IPS DF 6.9 (cell line): ENCODE measurements around the gene XRN2.
"Not testable (repeated sequence)": the region's sequence is repeated elsewhere in the genome, so short reads cannot be mapped to it uniquely, and the experiment has no call there.

Source experiments
- DNase-seq: peaks from one replicate; pipeline ENCODE4 v3.0.0-alpha.2; 2013; ENCODE audit warnings: low read depth, low spot score
- H3K27ac ChIP-seq: one replicate; pipeline ENCODE4 v1.5.1; 2013; ENCODE audit warnings: low read length, control low read depth
- H3K27me3 ChIP-seq: 2 replicates; pipeline ENCODE4 v1.6.1; 2013; ENCODE audit warnings: mild to moderate bottlenecking, low read length; ENCODE audit not compliant: control insufficient read depth, insufficient read depth
- H3K36me3 ChIP-seq: 2 replicates; pipeline ENCODE4 v1.6.1; 2013; ENCODE audit warnings: low read length; ENCODE audit not compliant: control insufficient read depth, insufficient read depth
- H3K4me1 ChIP-seq: 2 replicates; pipeline ENCODE4 v1.6.1; 2013; ENCODE audit warnings: low read length; ENCODE audit not compliant: control insufficient read depth, insufficient read depth
- H3K4me3 ChIP-seq: 2 replicates; pipeline ENCODE4 v1.5.1; 2013; ENCODE audit warnings: mild to moderate bottlenecking, low read length
- H3K9me3 ChIP-seq: 2 replicates; pipeline ENCODE4 v1.6.1; 2013; ENCODE audit warnings: low read length, inconsistent platforms; ENCODE audit not compliant: control insufficient read depth, insufficient read depth
- WGBS: extraction: QIAGEN DNeasy Blood & Tissue Kit; methylation state at CpG from one replicate; pipeline ENCODE4 v1.1.7; 2013; ENCODE audit warnings: mixed read lengths, missing lambda C conversion rate; ENCODE audit not compliant: insufficient read length, insufficient coverage; 5-methylcytosine and 5-hydroxymethylcytosine counted together

The XRN2 gene

GRCh38 chr20:21394551-21394950 is 91.4 kb downstream of the XRN2 start:
- Histone ChIP-seq H3K9me3 (no peaks in the 10 kb centered on the region), H3K4me3 (no peak overlapping the region), H3K27ac (no peak overlapping the region), H3K4me1 (peaks cover 1% of the 10 kb centered on the region; the same call in 1 of the 2 replicates), H3K36me3 (no peaks in the 10 kb centered on the region), H3K27me3 (peaks cover 48% of the 10 kb centered on the region)
- no CpG with 5 or more reads among the region's 3 CpGs for WGBS
- no peak for DNase-seq

GRCh38 chr20:21395051-21395665 is 92.0 kb downstream of the XRN2 start:
- DNase-seq = no peak
- Histone ChIP-seq H3K4me3 (no peak overlapping the region), H3K9me3 (no peaks in the 10 kb centered on the region), H3K36me3 (no peaks in the 10 kb centered on the region), H3K27me3 (peaks cover 48% of the 10 kb centered on the region), H3K4me1 (peaks cover 1% of the 10 kb centered on the region; the same call in 1 of the 2 replicates), H3K27ac (no peak overlapping the region)
- no CpG with 5 or more reads among the region's 6 CpGs for WGBS

GRCh38 chr20:21395666-21396598 is 92.8 kb downstream of the XRN2 start:
- H3K4me3 ChIP-seq = peak overlapping the region; percentile 35; the same call in 1 of the 2 replicates
- no peak for DNase-seq
- no peaks in the 10 kb centered on the region for H3K9me3 ChIP-seq
- peaks cover 50% of the 10 kb centered on the region for H3K27me3 ChIP-seq
- no CpG with 5 or more reads among the region's 103 CpGs for WGBS
- H3K36me3 ChIP-seq = no peaks in the 10 kb centered on the region
- H3K4me1 ChIP-seq = peaks cover 1% of the 10 kb centered on the region; the same call in 1 of the 2 replicates
- no peak overlapping the region for H3K27ac ChIP-seq

- no CpG with 5 or more reads among the region's 116 CpGs for WGBS
- Histone ChIP-seq H3K27me3 (peaks cover 49% of the 10 kb centered on the region), H3K27ac (no peak overlapping the region), H3K4me3 (peak overlapping the region; percentile 35; the same call in 1 of the 2 replicates), H3K36me3 (no peaks in the 10 kb centered on the region), H3K9me3 (no peaks in the 10 kb centered on the region), H3K4me1 (peaks cover 1% of the 10 kb centered on the region; the same call in 1 of the 2 replicates)
- no peak for DNase-seq
Observed at GRCh38 chr20:21396599-21397340, 93.6 kb downstream of the XRN2 start.

- peak within 1 kb of the TSS; percentile 35; the same call in 1 of the 2 replicates for H3K4me3 ChIP-seq
- no peaks in the 10 kb centered on the region for H3K9me3 ChIP-seq
- H3K4me1 ChIP-seq = peaks cover 1% of the 10 kb centered on the region; the same call in 1 of the 2 replicates
- WGBS = no CpG with 5 or more reads among the region's 57 CpGs
- no peak within 1 kb of the TSS for H3K27ac ChIP-seq
- no peaks in the 10 kb centered on the region for H3K36me3 ChIP-seq
- no peak for DNase-seq
- peaks cover 43% of the 10 kb centered on the region for H3K27me3 ChIP-seq
Observed at GRCh38 chr20:21397341-21398108, 94.4 kb downstream of the XRN2 start, which contains the start of gene NKX2-4. NKX2-4 (minus strand) TSS chr20:21397526; CDS start chr20:21397399, 127 bp downstream.

GRCh38 chr20:21398109-21399004 is 95.2 kb downstream of the XRN2 start:
- Histone ChIP-seq H3K9me3 (no peaks in the 10 kb centered on the region), H3K4me1 (peaks cover 1% of the 10 kb centered on the region; the same call in 1 of the 2 replicates), H3K36me3 (no peaks in the 10 kb centered on the region), H3K27ac (no peak overlapping the region), H3K27me3 (peaks cover 35% of the 10 kb centered on the region), H3K4me3 (no peak overlapping the region)
- no peak for DNase-seq
- WGBS = no CpG with 5 or more reads among the region's 10 CpGs

GRCh38 chr20:21399005-21399475 is 95.9 kb downstream of the XRN2 start:
- Histone ChIP-seq H3K4me3 (no peak overlapping the region), H3K27me3 (peaks cover 35% of the 10 kb centered on the region), H3K27ac (no peak overlapping the region), H3K9me3 (no peaks in the 10 kb centered on the region), H3K4me1 (peaks cover 1% of the 10 kb centered on the region; the same call in 1 of the 2 replicates), H3K36me3 (no peaks in the 10 kb centered on the region)
- DNase-seq = no peak
- no CpG with 5 or more reads among the region's 5 CpGs for WGBS

- Histone ChIP-seq H3K4me3 (no peak overlapping the region), H3K9me3 (no peaks in the 10 kb centered on the region), H3K27ac (no peak overlapping the region), H3K27me3 (no peaks in the 10 kb centered on the region), H3K4me1 (no peaks in the 10 kb centered on the region), H3K36me3 (no peaks in the 10 kb centered on the region)
- DNase-seq = no peak
Observed at GRCh38 chr20:21411725-21412124, 108.6 kb downstream of the XRN2 start.

GRCh38 chr20:21413996-21414395 is 110.9 kb downstream of the XRN2 start:
- DNase-seq, H3K27ac ChIP-seq, H3K9me3 ChIP-seq, H3K36me3 ChIP-seq, H3K4me1 ChIP-seq, H3K4me3 ChIP-seq, H3K27me3 ChIP-seq: not testable (repeated sequence)
- WGBS = no CpG with 5 or more reads among the region's 3 CpGs
